Progenitor cell of endocrine pancreas (in vitro differentiated cells): Measurements from ENCODE around the gene TBC1D16. TPM values are rescaled to one million over a fixed set of nuclear protein-coding genes. Genes with fewer than 3 reads are reported as not detected.
"Not testable (repeated sequence)": the region's sequence is repeated elsewhere in the genome, so short reads cannot be mapped to it uniquely, and the experiment has no call there.

ENCODE experiments used
- DNase-seq: peaks from one replicate; pipeline ENCODE4 v3.0.0; 2021; ENCODE audit warnings: low spot score; ENCODE audit not compliant: unreplicated experiment
- H3K27ac Mint-ChIP-seq: 2 replicates; pipeline ENCODE4 v1.8.0; 2021; ENCODE audit warnings: mild to moderate bottlenecking, moderate library complexity, mixed read lengths
- H3K27me3 Mint-ChIP-seq: 2 replicates; pipeline ENCODE4 v1.8.0; 2021; ENCODE audit warnings: mixed read lengths
- H3K36me3 Mint-ChIP-seq: 2 replicates; pipeline ENCODE4 v1.8.0; 2022; ENCODE audit warnings: mixed read lengths; ENCODE audit not compliant: insufficient read depth
- H3K4me1 Mint-ChIP-seq: 2 replicates; pipeline ENCODE4 v1.8.0; 2021; ENCODE audit warnings: low read depth, mixed read lengths
- H3K4me3 Mint-ChIP-seq: 2 replicates; pipeline ENCODE4 v1.8.0; 2021; ENCODE audit warnings: low read depth, mild to moderate bottlenecking, moderate library complexity, mixed read lengths
- H3K9me3 Mint-ChIP-seq: 2 replicates; pipeline ENCODE4 v1.8.0; 2021; ENCODE audit warnings: low read depth, mixed read lengths
- CTCF ChIP-seq: fragments of 200-600 bp; sonication (generic); IDR thresholded peaks from one replicate; pipeline ENCODE4 v1.5.0; 2021; ENCODE audit warnings: antibody characterized with exemption, mild to moderate bottlenecking; ENCODE audit not compliant: unreplicated experiment
- total RNA-seq: library from RNA; stranded (reverse); gene quantifications from 2 replicates; pipeline ENCODE4 v1.2.1, GENCODE V29; 2021

Gene TBC1D16
- total RNA-seq, 1 donor from 2014 or later: 85.1 TPM

DNA sequence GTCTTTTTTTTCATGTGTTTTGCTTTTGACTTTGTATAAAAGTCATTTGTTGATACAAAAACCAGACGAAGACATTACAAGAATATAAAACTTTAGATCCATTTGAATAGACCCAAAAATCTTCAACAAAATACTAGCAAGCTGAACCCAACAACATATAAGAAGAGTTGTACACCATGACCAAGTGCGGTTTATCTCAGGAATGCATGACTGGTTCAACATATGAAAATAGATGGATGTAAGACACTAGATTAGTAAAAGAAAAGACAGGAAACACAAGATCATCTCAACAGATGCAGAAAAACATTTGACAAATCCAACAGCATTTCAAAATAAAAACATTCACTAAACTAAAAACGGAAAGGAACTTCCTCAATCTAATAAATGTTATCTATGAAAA, 69.0 kb downstream of the TBC1D16 start:
- Mint-ChIP-seq H3K36me3 (peaks cover 14% of the 10 kb centered on the region), H3K27me3 (no peaks in the 10 kb centered on the region), H3K4me1 (peaks cover 6% of the 10 kb centered on the region), H3K27ac (no peak overlapping the region), H3K4me3 (no peak overlapping the region), H3K9me3 (peaks cover 4% of the 10 kb centered on the region)
- DNase-seq: no peak
- no peak for TF ChIP-seq CTCF

DNA sequence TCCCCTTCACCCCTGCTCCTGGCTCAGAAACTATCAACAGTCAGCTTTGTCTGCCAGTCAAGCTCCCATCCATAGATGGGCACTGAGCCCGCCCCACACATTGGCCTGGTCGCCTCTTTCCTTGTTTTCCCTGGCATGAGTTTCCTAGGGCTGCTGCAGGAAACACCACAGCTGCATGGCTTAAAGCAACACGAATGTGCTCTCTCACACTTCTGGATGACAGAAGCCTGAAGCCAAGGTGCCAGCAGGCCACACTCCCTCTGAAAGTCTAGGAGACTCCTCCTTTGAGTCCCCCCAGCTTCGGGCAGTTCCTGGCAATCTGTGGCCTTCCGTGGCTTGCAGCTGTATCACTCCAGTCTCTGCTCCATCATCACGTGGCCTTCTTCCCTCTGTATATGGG, 69.9 kb downstream of the TBC1D16 start:
- Mint-ChIP-seq H3K27me3 (no peaks in the 10 kb centered on the region), H3K36me3 (peaks cover 17% of the 10 kb centered on the region), H3K9me3 (peaks cover 7% of the 10 kb centered on the region), H3K4me3 (no peak overlapping the region), H3K27ac (peak overlapping the region; percentile 21), H3K4me1 (peaks cover 6% of the 10 kb centered on the region)
- DNase-seq: no peak
- no peak for TF ChIP-seq CTCF

GRCh38 chr17:79962467-79962866, 73.2 kb downstream of the TBC1D16 start:
- not testable (repeated sequence) for H3K27ac Mint-ChIP-seq, DNase-seq, H3K4me3 Mint-ChIP-seq, H3K4me1 Mint-ChIP-seq, H3K9me3 Mint-ChIP-seq, H3K27me3 Mint-ChIP-seq
- peaks cover 16% of the 10 kb centered on the region for H3K36me3 Mint-ChIP-seq

DNA sequence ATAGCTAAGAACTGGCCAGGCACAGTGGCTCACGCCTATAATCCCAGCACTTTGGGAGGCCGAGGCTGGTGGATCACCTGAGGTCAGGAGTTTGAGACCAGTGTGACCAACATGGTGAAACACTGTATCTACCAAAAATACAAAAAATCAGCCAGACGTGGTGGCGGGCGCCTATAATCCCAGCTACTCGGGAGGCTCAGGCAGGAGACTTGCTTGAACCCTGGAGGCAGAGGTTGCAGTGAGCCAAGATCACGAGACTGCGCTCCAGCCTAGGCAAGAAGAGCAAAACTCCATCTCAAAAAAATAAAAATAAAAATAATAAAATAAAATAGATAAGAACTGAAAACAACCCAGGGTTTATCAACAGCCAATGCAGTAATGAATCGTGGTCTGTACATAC, 74.1 kb downstream of the TBC1D16 start:
- not testable (repeated sequence) for H3K9me3 Mint-ChIP-seq, H3K4me1 Mint-ChIP-seq, DNase-seq, H3K27me3 Mint-ChIP-seq, H3K27ac Mint-ChIP-seq, H3K4me3 Mint-ChIP-seq
- H3K36me3 Mint-ChIP-seq: peaks cover 14% of the 10 kb centered on the region

DNA sequence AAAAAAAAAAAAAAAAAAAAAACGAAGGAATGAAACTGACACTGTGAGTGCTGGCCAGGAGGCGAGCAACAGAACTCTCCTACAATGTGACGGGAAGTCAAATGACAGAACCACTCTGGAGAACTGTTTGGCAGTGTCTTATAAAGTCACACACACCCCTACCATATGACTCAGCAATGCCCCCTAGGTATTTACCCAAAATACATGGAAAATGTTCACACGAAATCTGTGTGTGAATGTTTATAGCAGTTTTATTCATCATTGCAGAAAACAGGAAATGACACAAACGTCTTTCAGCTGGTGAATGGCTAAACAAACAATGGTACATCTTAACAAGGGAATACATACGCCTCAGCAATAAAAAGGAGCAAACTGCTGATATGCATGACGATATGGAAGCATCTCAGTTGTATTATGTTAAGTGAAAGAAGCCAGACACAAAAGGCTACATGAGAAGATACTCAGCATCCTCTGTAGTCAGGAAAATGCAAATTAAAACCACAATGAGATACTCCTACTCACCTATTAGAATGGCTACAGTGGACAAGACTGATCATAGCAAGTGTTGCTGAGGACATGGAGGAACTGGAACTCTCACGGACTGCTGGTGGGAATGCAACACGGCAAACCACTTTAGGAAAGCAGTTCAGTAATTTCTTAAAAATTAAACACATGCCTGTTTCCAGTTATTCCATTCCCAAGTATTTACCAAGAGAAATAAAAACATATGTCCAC, 74.7 kb downstream of the TBC1D16 start:
- no peak for TF ChIP-seq CTCF
- Mint-ChIP-seq H3K27ac (no peak overlapping the region), H3K36me3 (peaks cover 14% of the 10 kb centered on the region), H3K4me3 (no peak overlapping the region), H3K27me3 (no peaks in the 10 kb centered on the region), H3K9me3 (peaks cover 7% of the 10 kb centered on the region), H3K4me1 (peaks cover 6% of the 10 kb centered on the region)
- no peak for DNase-seq

DNA sequence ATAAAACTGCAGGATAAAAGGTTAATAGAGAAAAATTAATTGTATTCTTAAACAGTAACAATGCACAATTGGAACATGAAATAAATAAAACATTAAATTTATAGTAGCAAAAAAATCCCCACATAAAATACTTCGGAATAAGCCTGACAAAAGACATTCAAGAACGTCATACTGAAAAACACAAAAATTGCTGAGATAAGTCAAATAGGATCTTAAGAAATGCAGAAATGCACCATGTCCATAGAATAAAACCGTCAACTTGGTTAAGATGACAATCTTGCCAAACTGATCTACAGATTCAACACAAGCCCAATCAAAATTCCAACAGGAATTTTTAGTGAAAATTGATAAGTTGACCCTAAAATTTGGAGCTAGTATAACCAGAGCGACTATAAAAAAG, 76.6 kb downstream of the TBC1D16 start:
- no peak for DNase-seq
- TF ChIP-seq CTCF: no peak
- H3K9me3 Mint-ChIP-seq: peaks cover 7% of the 10 kb centered on the region
- H3K4me3 Mint-ChIP-seq: no peak overlapping the region
- H3K27ac Mint-ChIP-seq: no peak overlapping the region
- peaks cover 10% of the 10 kb centered on the region for H3K4me1 Mint-ChIP-seq
- H3K36me3 Mint-ChIP-seq: peaks cover 14% of the 10 kb centered on the region
- no peaks in the 10 kb centered on the region for H3K27me3 Mint-ChIP-seq
